ENCODE measurements around the gene BMP7.

BMP7 gene

GRCh38 chr20:57139342-57140093 lies 126.9 kb downstream of the BMP7 start:
- no peak for DNase-seq

GRCh38 chr20:57138198-57138995 lies 128.0 kb downstream of the BMP7 start:
- no peak for DNase-seq

- DNase-seq = no peak
Observed at GRCh38 chr20:57137676-57138075, 128.8 kb downstream of the BMP7 start.

- no peak for DNase-seq
Observed at GRCh38 chr20:57136734-57137133, 129.7 kb downstream of the BMP7 start.

GRCh38 chr20:57135875-57136274 lies 130.6 kb downstream of the BMP7 start:
- DNase-seq = no peak

GRCh38 chr20:57134804-57135203 lies 131.6 kb downstream of the BMP7 start:
- no peak for DNase-seq

- DNase-seq = no peak
Observed at GRCh38 chr20:57133926-57134650, 132.4 kb downstream of the BMP7 start.

GRCh38 chr20:57131601-57132391 lies 134.6 kb downstream of the BMP7 start:
- no peak for DNase-seq

- DNase-seq = no peak
Observed at GRCh38 chr20:57131077-57131476, 135.4 kb downstream of the BMP7 start.

GRCh38 chr20:57130160-57130772 lies 136.2 kb downstream of the BMP7 start:
- no peak for DNase-seq

GRCh38 chr20:57129303-57129702 lies 137.1 kb downstream of the BMP7 start:
- DNase-seq = no peak

- DNase-seq = no peak
Observed at GRCh38 chr20:57128044-57128757, 138.2 kb downstream of the BMP7 start.

- DNase-seq = no peak
Observed at GRCh38 chr20:57126481-57127092, 139.9 kb downstream of the BMP7 start.

- no peak for DNase-seq
Observed at GRCh38 chr20:57124800-57125517, 141.5 kb downstream of the BMP7 start.

- no peak for DNase-seq
Observed at GRCh38 chr20:57124366-57124765, 142.1 kb downstream of the BMP7 start.

GRCh38 chr20:57123504-57123903 lies 142.9 kb downstream of the BMP7 start:
- no peak for DNase-seq

- no peak for DNase-seq
Observed at GRCh38 chr20:57122536-57123489, 143.6 kb downstream of the BMP7 start.

GRCh38 chr20:57118964-57119363 lies 147.5 kb downstream of the BMP7 start:
- DNase-seq = no peak

Data from SHP77 (cell line).